ENCODE measurements around the gene TROAP. TPM values are rescaled to one million over a fixed set of nuclear protein-coding genes. Genes with fewer than 3 reads are reported as not detected.
A peak's percentile ranks its signal among the peaks of the same experiment; 100 is the strongest.

Gene TROAP
- total and polyA plus RNA-seq, 9 of the 15 experiments (the other 6 are each of a cell fraction or from before 2014, with no cell fraction given), result 46.4 to 171 (median 59.8) TPM

DNA sequence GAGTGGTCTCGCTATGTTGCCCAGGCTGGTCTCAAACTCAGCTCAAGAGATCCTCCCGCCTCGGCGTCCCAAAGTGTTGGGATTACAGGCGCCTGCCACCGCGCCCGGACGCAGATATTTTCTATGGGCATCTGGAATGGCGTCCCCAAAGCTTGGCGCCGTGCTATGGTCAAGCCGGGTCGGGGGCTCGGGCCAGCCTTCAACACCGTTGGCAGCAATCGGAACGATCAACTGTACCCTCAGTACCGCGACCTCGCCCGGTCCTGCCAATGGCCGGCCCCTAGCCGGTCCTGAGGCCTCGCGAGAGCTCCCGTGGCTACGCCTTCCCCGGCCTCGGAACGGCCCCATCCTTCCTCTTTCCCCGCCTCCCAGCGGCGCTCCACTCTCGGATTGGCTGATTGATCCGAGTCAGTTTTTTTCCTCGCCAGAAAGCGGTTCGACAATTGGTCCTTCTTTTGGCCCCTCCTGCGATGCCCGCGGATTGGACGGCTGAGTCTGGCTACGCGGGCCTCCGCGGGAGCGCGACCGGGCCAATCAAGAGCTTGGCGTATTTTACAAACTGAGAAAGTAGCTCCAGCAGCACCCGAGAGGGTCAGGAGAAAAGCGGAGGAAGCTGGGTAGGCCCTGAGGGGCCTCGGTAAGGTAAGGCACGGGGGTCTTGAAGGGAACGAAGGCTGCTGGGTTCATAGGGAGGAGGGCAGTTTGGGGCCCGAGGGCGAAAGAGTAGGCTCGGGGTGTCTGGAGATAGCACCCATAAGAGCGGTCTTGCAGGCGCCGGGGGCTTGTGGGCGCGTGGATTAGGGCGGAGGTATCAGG, at the start of gene TROAP (continued):
- TF ChIP-seq DDX20 (tag; IDR thresholded peaks at IDR 0.05; ENCODE audit: low read depth) (no peak), KAT7 (CRISPR knock-in tag; IDR thresholded peaks at IDR 0.05; ENCODE audit: borderline replicate concordance) (no peak; the same call in 1 of the 2 replicates), MXI1 (IDR thresholded peaks at IDR 0.05; ENCODE audit: low read depth, low read length) (no peak; the same call in 1 of the 2 replicates), MIER1 (IDR thresholded peaks at IDR 0.05; ENCODE audit: low read depth) (no peak), TBP (optimal IDR thresholded peaks at IDR 0.05; ENCODE audit: low read depth, low read length) (peak; percentile 85), POLR2AphosphoS2 (IDR thresholded peaks at IDR 0.05; ENCODE audit: low read length) (peak; percentile 78; the same call in 1 of the 2 replicates), TCF7 (IDR thresholded peaks at IDR 0.05; ENCODE audit: borderline replicate concordance) (no peak), TCF7L2 (IDR thresholded peaks at IDR 0.05; ENCODE audit: low read depth, low read length) (0 out of 2 replicates have a peak, but pooled peaks have one; percentile 10), U2AF2 (optimal IDR thresholded peaks at IDR 0.05; ENCODE audit: low read depth, low read length) (no peak), ARID2 (IDR thresholded peaks at IDR 0.05) (no peak), TAF7 (tag; IDR thresholded peaks at IDR 0.05) (peak; percentile 74), RBM15 (IDR thresholded peaks at IDR 0.05; ENCODE audit: insufficient read depth, low read length) (no peak), PTBP1 (IDR thresholded peaks at IDR 0.05; ENCODE audit: low read depth, low read length) (no peak), SMC3 (conservative IDR thresholded peaks at IDR 0.05; ENCODE audit: insufficient read depth, low read depth, low read length) (no peak)
- TF ChIP-seq, protein P1, sequence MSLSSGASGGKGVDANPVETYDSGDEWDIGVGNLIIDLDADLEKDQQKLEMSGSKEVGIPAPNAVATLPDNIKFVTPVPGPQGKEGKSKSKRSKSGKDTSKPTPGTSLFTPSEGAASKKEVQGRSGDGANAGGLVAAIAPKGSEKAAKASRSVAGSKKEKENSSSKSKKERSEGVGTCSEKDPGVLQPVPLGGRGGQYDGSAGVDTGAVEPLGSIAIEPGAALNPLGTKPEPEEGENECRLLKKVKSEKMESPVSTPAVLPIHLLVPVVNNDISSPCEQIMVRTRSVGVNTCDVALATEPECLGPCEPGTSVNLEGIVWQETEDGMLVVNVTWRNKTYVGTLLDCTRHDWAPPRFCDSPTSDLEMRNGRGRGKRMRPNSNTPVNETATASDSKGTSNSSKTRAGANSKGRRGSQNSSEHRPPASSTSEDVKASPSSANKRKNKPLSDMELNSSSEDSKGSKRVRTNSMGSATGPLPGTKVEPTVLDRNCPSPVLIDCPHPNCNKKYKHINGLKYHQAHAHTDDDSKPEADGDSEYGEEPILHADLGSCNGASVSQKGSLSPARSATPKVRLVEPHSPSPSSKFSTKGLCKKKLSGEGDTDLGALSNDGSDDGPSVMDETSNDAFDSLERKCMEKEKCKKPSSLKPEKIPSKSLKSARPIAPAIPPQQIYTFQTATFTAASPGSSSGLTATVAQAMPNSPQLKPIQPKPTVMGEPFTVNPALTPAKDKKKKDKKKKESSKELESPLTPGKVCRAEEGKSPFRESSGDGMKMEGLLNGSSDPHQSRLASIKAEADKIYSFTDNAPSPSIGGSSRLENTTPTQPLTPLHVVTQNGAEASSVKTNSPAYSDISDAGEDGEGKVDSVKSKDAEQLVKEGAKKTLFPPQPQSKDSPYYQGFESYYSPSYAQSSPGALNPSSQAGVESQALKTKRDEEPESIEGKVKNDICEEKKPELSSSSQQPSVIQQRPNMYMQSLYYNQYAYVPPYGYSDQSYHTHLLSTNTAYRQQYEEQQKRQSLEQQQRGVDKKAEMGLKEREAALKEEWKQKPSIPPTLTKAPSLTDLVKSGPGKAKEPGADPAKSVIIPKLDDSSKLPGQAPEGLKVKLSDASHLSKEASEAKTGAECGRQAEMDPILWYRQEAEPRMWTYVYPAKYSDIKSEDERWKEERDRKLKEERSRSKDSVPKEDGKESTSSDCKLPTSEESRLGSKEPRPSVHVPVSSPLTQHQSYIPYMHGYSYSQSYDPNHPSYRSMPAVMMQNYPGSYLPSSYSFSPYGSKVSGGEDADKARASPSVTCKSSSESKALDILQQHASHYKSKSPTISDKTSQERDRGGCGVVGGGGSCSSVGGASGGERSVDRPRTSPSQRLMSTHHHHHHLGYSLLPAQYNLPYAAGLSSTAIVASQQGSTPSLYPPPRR (CRISPR knock-in tag; IDR thresholded peaks at IDR 0.05; ENCODE audit: borderline replicate concordance), result no peak
- TF ChIP-seq, protein P2, sequence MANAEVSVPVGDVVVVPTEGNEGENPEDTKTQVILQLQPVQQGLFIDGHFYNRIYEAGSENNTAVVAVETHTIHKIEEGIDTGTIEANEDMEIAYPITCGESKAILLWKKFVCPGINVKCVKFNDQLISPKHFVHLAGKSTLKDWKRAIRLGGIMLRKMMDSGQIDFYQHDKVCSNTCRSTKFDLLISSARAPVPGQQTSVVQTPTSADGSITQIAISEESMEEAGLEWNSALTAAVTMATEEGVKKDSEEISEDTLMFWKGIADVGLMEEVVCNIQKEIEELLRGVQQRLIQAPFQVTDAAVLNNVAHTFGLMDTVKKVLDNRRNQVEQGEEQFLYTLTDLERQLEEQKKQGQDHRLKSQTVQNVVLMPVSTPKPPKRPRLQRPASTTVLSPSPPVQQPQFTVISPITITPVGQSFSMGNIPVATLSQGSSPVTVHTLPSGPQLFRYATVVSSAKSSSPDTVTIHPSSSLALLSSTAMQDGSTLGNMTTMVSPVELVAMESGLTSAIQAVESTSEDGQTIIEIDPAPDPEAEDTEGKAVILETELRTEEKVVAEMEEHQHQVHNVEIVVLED (CRISPR knock-in tag; IDR thresholded peaks at IDR 0.05), result no peak
- TF ChIP-seq, protein P3, sequence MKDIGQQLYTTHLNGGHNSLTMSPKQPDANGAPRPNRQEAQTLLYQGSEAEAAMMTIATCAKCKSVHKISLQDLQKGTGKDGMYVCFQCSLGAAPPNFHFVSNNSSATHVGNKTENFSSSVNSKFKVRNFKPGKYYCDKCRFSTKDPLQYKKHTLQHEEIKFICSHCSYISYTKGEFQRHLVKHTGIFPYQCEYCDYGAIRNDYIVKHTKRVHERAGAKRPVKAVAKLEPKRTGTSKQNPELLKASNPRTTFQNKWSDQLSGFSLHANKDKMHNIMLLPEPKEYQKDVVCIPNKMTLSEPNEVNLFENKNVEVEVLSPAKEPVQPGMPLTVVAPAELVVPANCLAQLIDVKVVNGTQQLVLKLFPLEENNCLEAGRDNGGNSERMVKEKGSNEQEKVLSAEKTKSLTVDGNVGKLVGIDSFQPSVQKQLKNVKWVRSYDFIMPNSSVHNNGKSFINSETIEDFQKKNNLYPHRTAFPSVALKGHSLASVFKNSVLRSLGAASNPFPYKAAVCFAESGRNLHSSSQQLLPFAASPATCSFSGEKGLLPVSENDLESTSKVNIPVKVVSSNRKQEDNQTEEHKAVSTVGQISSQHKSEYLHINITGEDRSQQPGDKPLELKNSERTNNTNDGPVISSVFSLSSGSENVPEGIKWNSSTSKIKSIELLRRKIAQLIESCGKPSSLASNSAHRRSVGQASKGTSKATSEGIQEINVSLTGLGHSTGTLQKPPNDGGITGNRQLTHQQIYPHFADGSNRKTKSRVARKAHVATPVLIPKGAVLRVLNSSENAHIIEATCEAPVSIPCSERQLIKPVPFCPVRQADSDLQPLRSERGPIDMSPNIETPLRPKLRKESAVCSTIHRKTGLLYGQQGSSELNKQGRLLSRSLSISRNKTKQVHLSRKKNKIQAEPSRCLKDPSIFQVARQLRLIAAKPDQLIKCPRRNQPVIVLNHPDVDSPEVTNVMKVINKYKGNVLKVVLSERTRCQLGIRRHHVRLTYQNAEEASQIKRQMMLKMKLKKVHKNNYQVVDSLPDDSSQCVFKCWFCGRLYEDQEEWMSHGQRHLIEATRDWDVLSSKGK (CRISPR knock-in tag; IDR thresholded peaks at IDR 0.05), result no peak

All from K562 (cell line).